NOMO-1 (cell line): ENCODE data around the gene PLEKHG3.
A peak's percentile ranks its signal among the peaks of the same experiment; 100 is the strongest.

Source experiments
- DNase-seq, 2 experiments: peaks; one replicate each; lab custom pipeline; 2025; ENCODE audit not compliant: unreplicated experiment in 2 of 2; lab: John Stamatoyannopoulos, UW

The PLEKHG3 gene

DNA sequence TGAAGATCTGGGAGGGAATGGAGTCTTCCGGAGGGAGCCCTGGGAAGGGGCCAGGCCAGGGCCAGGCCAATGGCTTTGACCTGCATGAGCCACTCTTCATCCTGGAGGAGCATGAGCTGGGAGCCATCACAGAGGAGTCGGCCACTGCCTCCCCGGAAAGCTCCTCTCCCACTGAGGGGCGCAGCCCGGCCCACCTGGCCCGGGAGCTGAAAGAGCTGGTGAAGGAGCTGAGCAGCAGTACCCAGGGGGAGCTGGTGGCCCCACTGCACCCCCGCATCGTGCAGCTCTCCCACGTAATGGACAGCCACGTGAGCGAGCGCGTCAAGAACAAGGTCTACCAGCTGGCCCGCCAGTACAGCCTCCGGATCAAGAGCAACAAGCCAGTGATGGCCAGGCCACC is 37.7 kb downstream of the PLEKHG3 start:
- DNase-seq, result no peak

DNA sequence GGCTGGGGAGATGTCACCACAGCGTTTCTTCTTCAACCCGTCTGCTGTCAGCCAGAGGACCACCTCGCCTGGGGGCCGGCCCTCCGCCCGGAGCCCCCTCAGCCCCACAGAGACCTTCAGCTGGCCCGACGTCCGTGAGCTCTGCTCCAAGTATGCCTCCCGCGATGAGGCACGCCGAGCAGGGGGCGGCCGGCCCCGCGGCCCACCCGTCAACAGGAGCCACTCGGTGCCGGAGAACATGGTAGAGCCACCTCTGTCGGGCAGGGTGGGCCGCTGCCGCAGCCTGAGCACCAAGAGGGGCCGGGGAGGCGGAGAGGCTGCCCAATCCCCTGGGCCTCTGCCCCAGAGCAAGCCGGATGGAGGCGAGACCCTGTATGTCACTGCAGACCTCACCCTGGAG is 38.8 kb downstream of the PLEKHG3 start:
- no peak for DNase-seq

GRCh38 chr14:64745511-64746091 is 41.4 kb downstream of the PLEKHG3 start:
- no peak for DNase-seq

DNA sequence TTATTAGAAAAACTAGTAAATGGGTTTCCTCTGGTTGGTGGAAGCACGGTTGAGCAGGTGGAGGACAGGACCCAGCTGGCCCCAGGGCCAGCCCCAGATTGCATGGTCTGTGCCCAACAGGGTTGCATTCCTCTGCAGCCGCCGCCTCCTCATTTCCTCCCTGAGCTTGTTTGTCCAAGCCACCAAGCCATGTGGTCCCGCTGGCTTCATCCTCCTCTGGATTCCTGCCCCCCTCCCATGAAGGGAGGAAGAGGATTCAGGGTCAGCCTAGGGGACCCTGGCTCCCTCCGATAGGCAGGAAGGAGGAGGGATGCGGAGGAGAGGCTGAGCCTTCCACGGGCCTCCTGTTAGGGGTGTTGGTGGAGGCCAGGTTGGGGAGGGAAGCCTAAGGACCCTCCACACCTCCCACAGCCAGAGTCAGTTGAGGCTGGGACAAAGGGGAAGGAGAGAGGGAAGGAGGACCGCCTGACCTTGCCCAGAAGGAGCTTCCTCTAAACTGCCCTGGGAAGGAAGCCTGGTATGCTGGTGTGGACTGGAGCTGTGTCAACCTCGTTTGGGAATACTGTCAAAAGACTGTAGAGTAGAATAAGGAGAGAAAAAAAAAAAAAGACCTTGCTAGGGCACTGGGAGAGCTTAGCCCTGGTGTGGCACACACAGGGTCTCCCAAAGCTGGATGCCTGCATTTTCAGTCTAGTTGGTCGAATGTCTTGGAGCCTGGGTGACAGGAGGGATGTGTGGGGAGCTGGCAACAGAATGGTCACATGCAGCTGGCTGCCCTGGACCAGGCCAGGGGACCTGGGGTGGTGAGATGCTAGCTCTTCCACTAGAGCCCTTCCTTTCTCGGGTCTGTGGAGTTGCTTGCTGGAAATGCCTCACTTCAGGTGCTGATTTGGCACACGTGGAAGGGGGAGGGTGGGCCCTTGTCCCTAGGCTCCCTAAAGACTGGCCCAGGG is 42.4 kb downstream of the PLEKHG3 start:
- no peak for DNase-seq

DNA sequence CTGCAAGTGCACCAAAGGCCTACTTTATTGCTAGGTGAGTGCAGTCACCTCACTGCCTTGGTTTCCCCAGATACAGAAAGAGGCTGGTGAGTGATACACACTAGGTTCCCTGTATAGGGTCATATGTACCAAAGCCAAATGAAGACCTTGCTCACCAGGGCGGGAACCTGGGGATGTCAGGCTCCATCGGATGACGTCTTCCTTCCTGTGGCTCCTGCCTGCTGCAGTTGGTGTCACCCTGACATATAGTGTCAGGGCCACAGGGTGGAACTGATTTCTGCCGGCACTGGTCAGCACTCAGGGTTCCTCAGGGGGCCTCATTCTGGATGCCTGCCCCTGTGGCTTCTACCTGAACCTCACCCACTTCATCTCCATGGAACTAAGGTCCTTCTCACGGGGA is 43.1 kb downstream of the PLEKHG3 start:
- DNase-seq, result no peak

DNA sequence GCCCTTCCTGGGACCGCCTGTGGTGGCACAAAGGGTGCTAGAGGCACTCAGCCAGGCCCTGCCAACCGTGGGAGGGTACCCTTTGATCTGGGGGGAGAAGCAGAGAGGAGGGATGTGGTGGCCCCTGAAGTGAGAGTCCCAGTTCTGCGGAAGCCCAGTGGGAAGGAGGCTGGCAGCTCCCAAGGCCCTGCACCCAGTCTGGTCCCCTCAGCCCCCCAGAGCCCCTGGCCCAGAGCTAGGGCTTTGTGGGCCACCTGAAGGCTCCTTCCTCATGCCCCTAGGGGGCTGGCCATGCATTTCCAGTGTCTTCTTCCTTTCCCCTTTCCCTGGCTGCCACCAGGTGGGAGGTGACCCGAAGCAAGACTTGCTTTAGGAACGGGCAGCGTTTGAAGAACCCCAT is 44.3 kb downstream of the PLEKHG3 start:
- DNase-seq, result no peak

DNA sequence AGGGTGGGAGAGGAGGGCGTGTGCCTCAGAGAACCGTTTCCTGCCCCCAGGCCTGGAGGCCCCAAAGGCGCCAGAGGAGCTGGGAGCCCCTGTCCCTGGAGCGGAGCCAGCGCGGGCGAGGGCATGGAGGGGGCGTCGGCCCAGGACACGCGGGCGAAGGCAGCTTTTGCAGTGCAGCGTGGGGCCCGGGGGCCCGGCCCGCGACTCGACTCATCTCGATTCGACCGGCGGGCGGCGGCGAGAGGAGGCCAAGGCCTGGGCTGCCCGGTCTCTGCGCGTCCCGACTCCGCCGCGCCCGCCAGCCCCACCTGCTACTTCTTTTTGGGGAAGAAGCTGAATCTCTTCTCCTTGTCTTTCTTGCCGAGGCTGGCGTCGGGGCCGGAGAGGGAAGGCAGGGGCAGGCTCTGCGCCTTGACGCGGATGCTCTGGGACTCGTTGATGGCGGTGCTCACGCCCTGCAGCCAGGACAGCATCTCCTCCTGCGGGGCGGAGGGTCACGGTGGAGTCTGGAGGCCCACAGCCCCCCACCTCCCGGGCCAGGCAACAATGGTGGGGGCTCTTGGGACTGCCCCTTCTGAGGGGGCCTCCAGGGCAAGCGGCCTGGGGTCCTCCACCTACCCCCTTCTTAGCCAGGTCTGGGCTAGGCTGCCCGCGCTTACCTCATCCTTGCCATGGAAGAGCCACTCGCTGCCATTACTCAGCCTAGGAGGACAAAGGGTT is 44.9 kb downstream of the PLEKHG3 start:
- DNase-seq, result no peak

GRCh38 chr14:64752909-64753308 is 48.7 kb downstream of the PLEKHG3 start:
- DNase-seq, result no peak

GRCh38 chr14:64753374-64753773 is 49.1 kb downstream of the PLEKHG3 start:
- DNase-seq, result no peak

DNA sequence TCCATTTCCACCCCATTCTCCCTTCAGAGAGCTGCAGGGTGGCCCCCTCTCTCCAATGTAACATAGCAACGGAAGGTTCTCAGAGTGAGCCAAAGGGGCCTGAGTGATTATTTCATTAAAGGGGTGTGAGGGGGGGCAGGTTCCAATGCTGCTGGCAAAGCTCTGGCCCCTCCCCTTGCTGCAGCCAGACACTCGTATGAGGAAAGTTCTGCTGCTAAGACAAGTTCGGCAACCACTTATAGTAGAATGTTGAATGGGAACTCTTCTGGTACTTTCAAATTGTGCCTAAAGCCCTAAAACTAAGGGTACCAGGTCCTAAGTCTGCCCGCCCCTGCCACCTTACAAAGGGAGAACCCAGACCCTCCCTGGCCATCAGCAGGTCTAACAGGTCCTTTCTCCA is 49.8 kb downstream of the PLEKHG3 start:
- no peak for DNase-seq

DNA sequence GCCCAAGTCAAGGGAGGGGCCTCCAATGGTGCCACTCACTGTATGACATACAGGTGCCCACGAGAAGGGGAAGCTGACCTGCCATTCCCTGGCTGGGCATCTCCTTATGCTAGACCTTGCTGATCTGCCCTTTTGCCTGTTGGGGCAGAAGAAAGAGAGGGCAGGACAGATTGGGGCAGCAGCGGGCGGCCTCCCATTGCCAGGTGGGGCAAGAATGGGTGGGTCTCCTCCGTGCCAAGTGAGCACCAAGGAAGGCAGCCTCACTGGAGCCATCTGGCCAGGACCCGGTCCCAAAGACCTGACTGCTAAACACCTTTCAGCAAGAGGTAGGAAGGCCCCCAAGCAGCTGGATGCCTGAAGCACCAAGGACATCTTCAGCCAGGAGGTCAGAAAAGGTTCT is 50.5 kb downstream of the PLEKHG3 start:
- no peak for DNase-seq

DNA sequence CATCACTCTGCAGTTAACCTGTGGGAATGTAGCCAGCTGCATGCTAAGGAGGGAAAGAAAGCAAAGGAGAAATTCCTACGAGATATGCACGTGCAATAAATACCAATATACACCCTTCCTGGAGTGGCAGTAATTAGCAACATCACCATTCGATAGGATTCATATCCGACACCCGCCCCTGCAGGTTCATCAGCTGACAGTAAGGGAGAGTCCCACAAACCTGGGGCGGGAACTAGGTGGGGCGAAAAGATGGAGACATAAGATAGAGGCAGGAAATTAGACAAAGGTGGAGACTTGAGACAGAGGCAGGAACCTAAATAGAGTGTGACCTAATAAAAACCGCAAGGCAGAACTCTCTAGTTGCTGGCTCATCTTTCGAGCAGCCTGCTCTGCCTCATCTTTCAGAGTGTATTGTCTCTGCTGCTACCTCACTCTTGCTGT is 51.6 kb downstream of the PLEKHG3 start:
- DNase-seq, result peak; percentile 61 to 83

GRCh38 chr14:64756712-64757111 is 52.5 kb downstream of the PLEKHG3 start:
- DNase-seq, result no peak

- DNase-seq, result no peak
Observed at GRCh38 chr14:64757601-64758000, 53.4 kb downstream of the PLEKHG3 start.

- DNase-seq, result no peak
Observed at GRCh38 chr14:64758025-64758521, 53.8 kb downstream of the PLEKHG3 start.

DNA sequence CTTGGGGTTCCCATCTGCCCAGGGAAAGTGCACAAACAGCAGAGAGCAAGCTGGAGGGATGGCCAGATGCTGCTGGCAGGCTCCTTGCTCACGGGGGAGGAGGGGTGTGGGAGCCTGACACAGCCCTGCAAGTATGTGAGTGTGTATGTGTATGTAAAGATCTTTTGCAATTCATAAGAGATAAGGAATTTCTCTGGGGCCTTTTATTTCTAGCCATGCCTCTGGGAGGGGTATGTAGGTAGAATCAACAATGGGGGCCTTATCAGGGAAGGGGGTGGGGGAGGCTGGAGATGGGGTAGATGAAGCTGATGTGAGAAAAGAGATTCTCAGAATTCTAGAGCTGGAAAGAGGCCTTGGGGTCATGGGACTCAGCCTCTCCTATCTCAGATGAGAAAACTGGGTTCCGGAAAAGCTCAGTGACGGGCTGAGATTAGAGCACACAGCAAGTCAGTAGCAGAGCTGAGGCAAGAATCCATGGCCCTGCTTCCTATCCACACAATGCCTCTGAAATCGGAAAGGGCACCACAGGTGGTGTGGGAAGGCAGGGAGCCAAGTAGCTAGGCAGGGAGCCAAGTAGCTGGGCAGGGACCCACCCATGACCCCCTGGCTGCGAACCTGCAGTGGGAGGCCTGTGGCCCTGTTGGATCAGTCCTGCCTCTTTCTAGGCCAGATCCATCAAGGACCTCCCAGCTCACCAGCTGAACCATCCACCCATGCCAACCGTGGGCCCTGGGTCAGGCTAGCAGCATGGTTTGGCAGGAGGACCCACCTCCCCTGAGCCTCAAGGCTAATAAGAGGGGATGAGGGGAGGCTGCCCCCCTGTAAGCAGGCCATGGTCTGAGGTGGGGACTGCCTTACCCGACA is 54.7 kb downstream of the PLEKHG3 start:
- no peak for DNase-seq

- DNase-seq, result no peak
Observed at GRCh38 chr14:64759555-64759938, 55.3 kb downstream of the PLEKHG3 start.

DNA sequence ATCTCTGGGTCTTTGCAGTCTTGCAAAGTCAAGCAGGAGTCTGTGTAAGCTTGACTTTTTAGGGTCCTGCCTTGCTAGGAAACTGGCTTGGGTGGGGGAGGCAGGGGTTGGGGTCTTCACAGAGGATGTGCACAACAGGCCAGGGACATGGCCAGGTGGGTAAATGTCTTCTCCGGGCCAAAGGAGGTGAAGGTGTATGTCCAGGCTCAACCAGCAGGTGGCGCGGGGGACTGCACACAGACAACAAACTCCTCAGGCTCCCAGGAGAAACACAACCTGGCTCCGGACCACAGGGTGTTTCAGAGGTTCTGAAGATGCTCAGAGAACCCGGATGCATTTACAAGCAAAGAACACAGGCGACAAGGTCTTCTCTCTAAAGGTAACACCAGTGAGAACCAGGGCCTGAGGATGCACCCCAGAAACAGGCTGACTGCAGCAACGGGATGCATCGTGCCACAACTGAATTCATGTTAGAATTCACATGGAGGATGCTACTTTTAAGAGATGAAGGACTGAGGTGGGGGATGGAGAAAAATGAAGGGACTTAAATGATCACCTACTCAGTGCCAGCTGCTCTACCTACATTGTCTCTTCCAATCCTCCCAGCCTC is 56.0 kb downstream of the PLEKHG3 start:
- peak; percentile 14 to 21 for DNase-seq

- no peak for DNase-seq
Observed at GRCh38 chr14:64760916-64761315, 56.7 kb downstream of the PLEKHG3 start.

- no peak for DNase-seq
Observed at GRCh38 chr14:64761441-64762043, 57.3 kb downstream of the PLEKHG3 start.
